Body of pancreas (tissue), 4 donors: Measurements from ENCODE around the gene OR2H1. TPM values are rescaled to one million over a fixed set of nuclear protein-coding genes. Genes with fewer than 3 reads are reported as not detected.

Experiments
- ATAC-seq: fragments of 150-250 bp; one replicate; pipeline ENCODE4 v1.9.1; 2016
- DNase-seq, 4 donors: peaks; one replicate each; pipeline ENCODE4 v3.0.0-alpha.2; 2019
- H3K27ac ChIP-seq, 4 donors: fragments of 200-600 bp; sonication (generic); 1 replicate in 3 of 4; 2 replicates in 1 of 4; pipeline versions ENCODE4 v1.5.1 to v1.6.1; 2016 to 2019; ENCODE audit warnings: mild to moderate bottlenecking in 1 of 4, mixed read lengths in 1 of 4, moderate library complexity in 1 of 4
- H3K27me3 ChIP-seq, 2 donors: fragments of 200-600 bp; sonication (generic); one replicate each; pipeline ENCODE4 v1.6.0; 2016; ENCODE audit warnings: mild to moderate bottlenecking in 1 of 2
- H3K36me3 ChIP-seq, 2 donors: fragments of 200-600 bp; sonication (generic); replicated peaks in 1 of 2; 2 replicates each; pipeline ENCODE4 v1.5.1; 2016; ENCODE audit warnings: low read depth in 2 of 2; ENCODE audit not compliant: insufficient read depth in 1 of 2
- H3K4me1 ChIP-seq: fragments of 200-600 bp; sonication (generic); one replicate; pipeline ENCODE4 v1.6.0; 2016
- H3K4me3 ChIP-seq, 2 donors: fragments of 200-600 bp; sonication (generic); 1 replicate in 1 of 2; 2 replicates in 1 of 2; pipeline ENCODE4 v1.5.1; 2016 to 2019
- H3K9me3 ChIP-seq, 3 donors: fragments of 200-600 bp; sonication (generic); 1 replicate in 2 of 3; 2 replicates in 1 of 3; pipeline ENCODE4 v1.5.1; 2016
- POLR2A ChIP-seq, 3 donors: fragments of 450-650 bp; IDR thresholded peaks; one replicate each; pipeline ENCODE4 v1.6.1; 2016; ENCODE audit warnings: antibody characterized with exemption in 3 of 3, mild to moderate bottlenecking in 2 of 3
- WGBS, 2 donors: methylation state at CpG; one replicate each; pipeline ENCODE4 v1.1.5; 2017; 5-methylcytosine and 5-hydroxymethylcytosine counted together
- intact Hi-C: fragments of 100-400 bp; cut with DNase I; formaldehyde crosslinking; loops from one replicate; pipeline ENCODE4 v1.15.1; 2023
- total RNA-seq, 2 donors: library from RNA; depleted of rRNA; stranded (reverse); fragments of >200 nt; gene quantifications; one replicate each; pipeline ENCODE4 v1.1.0, GENCODE V29; 2016
- TF ChIP-seq, protein P1 (sequence below), 7 experiments: fragments of 450-650 bp in 4 of 7; fragments of 200-600 bp in 3 of 7; sonication (generic) in 3 of 7; IDR thresholded peaks; one replicate each; pipeline ENCODE4 v1.5.1; 2016 to 2019; ENCODE audit warnings: antibody characterized with exemption in 7 of 7

The OR2H1 gene
- total RNA-seq, 2 donors from 2014 or later, result not detected

DNA sequence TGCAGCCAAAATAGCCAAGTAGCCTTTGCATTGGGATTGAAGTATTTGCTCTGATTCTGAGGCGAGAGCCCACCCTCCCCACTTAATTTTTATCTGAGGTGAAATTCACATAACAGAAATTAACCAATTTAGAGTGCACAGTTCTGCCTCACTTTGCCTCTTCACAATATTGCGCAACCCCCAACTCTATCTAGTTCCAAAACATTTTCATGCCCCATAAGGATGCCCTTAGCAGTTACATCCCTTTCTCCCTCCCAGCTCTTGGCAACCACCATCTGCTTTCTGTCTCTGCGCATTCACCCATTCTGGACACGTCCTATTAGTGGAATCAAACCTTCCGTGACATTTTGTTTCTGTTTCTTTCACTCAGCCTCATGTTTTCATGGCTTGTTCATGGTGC, 21.8 kb downstream of the OR2H1 start:
- DNase-seq, result no peak
- Histone ChIP-seq H3K36me3 (no peaks in the 10 kb centered on the region), H3K27me3 (no peaks in the 10 kb centered on the region), H3K9me3 (no peaks in the 10 kb centered on the region), H3K4me1 (no peaks in the 10 kb centered on the region), H3K4me3 (no peak overlapping the region), H3K27ac (no peak overlapping the region)
- WGBS, 2 donors, result 84% methylated on average over 5 of the region's 5 CpGs
- no peak for ATAC-seq
- intact Hi-C loops, result no loop called here
- no peak for TF ChIP-seq POLR2A (IDR thresholded peaks at IDR 0.05)
- TF ChIP-seq, protein P1, sequence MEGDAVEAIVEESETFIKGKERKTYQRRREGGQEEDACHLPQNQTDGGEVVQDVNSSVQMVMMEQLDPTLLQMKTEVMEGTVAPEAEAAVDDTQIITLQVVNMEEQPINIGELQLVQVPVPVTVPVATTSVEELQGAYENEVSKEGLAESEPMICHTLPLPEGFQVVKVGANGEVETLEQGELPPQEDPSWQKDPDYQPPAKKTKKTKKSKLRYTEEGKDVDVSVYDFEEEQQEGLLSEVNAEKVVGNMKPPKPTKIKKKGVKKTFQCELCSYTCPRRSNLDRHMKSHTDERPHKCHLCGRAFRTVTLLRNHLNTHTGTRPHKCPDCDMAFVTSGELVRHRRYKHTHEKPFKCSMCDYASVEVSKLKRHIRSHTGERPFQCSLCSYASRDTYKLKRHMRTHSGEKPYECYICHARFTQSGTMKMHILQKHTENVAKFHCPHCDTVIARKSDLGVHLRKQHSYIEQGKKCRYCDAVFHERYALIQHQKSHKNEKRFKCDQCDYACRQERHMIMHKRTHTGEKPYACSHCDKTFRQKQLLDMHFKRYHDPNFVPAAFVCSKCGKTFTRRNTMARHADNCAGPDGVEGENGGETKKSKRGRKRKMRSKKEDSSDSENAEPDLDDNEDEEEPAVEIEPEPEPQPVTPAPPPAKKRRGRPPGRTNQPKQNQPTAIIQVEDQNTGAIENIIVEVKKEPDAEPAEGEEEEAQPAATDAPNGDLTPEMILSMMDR (IDR thresholded peaks at IDR 0.05), result no peak

DNA sequence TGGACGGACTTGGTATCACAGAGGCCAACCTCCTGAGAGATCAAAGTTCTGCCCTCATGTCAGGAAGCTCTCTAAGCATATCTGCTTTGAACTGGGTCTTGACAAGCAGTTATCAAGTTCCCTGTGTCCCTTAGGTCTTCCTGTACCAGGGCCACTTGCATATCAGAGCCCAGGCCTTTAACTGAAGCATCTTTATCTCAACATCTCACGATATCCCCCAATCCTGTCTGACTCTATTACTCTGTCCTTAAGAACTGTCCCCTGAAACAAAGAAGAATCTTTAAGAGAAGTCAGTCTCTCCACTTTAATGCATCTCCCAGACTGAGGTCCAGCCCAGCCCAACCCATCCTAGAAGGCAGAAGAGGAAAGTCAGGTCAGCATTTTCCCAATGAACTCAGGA, 22.6 kb downstream of the OR2H1 start:
- 64 to 67% methylated on average over 2 of the region's 2 CpGs for WGBS, 2 donors
- no peak for ATAC-seq

DNA sequence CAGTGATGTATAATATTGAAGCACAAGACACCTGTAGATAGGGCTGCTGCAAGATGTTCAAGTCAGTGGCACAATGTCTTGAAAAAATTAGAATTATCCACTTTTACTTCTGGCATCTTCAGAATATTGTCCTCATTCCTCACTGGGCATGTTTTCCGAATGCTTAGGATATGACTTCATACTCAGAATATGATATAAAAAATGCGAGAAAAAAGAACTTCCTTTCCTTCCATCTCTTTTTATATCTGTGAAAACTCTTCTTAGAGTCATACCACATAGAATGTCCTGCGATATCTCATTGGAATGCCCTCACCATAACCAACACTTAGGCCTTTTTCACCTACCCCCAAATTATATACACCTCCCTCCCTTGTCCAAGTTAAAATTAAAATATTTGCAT, 26.2 kb downstream of the OR2H1 start:
- intact Hi-C loops, result no loop called here
- DNase-seq (no peak), ATAC-seq (no peak)
- WGBS, 2 donors, result 83 to 89% methylated on average over 3 of the region's 3 CpGs
- no peak for TF ChIP-seq POLR2A (IDR thresholded peaks at IDR 0.05)
- TF ChIP-seq, protein P1 (IDR thresholded peaks at IDR 0.05), result no peak
- Histone ChIP-seq H3K4me1 (no peaks in the 10 kb centered on the region), H3K9me3 (no peaks in the 10 kb centered on the region), H3K27ac (no peak overlapping the region), H3K4me3 (no peak overlapping the region), H3K27me3 (no peaks in the 10 kb centered on the region), H3K36me3 (no peaks in the 10 kb centered on the region)

More for the DNA sequence above, 22.6 kb downstream of the OR2H1 start:
- H3K4me3 ChIP-seq, result no peak overlapping the region
- no peaks in the 10 kb centered on the region for H3K36me3 ChIP-seq
- DNase-seq, result no peak
- no peaks in the 10 kb centered on the region for H3K27me3 ChIP-seq
- H3K4me1 ChIP-seq, result no peaks in the 10 kb centered on the region
- H3K9me3 ChIP-seq, result no peaks in the 10 kb centered on the region
- H3K27ac ChIP-seq, result no peak overlapping the region
- TF ChIP-seq, protein P1 (IDR thresholded peaks at IDR 0.05), result no peak
- no peak for TF ChIP-seq POLR2A (IDR thresholded peaks at IDR 0.05)
- intact Hi-C loops, result no loop called here

DNA sequence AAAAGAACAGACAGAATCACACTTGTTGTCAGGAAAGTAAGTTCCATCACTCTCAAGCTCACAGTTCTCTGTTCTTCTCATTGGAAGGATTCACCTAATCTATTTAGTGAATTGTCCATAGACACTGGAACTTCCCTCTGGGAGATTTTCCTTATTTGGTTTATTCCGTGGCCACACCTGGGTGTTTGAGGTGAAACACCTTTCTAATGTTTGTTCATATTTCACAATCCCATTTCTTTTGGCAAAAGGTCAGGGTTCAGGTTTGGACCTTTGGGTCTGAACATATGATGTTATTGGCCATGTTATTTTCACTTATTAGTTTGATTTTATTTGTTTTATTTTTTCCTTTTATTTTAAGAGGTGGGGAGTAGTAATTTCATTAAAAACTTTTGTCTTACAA, 26.8 kb downstream of the OR2H1 start:
- 21 to 39% methylated on average over 1 of the region's 1 CpG for WGBS, 2 donors
- TF ChIP-seq, protein P1 (IDR thresholded peaks at IDR 0.05), result no peak
- TF ChIP-seq POLR2A (IDR thresholded peaks at IDR 0.05), result no peak
- Histone ChIP-seq H3K36me3 (no peaks in the 10 kb centered on the region), H3K9me3 (no peaks in the 10 kb centered on the region), H3K4me3 (no peak overlapping the region), H3K27ac (no peak overlapping the region), H3K4me1 (no peaks in the 10 kb centered on the region), H3K27me3 (no peaks in the 10 kb centered on the region)
- DNase-seq, result no peak
- intact Hi-C loops, result no loop called here
- no peak for ATAC-seq

DNA sequence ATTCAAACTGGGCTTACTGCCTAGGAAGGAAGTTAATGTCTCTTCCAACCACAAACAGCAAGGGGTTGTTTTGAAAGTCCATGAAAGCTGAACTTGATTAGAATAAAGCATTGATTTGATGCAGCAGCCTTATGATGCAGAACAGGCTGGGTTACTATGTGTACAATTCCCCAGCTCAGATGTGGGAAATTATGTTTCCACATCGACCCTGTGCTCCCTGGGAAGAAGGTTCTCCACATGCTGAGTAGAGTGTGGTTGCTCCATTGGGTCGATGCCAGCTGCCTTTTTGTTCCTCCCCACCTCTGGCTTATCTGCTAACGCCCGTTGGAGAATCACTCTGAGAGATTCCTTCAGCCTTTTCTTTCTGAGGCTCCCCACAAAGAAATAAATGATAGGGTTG, 29.6 kb downstream of the OR2H1 start:
- DNase-seq (no peak), ATAC-seq (no peak)
- no peak overlapping the region for H3K27ac ChIP-seq
- intact Hi-C loops, result no loop called here
- H3K9me3 ChIP-seq, result no peaks in the 10 kb centered on the region
- 50 to 52% methylated on average over 4 of the region's 4 CpGs for WGBS, 2 donors
- TF ChIP-seq, protein P1 (IDR thresholded peaks at IDR 0.05), result no peak
- no peak for TF ChIP-seq POLR2A (IDR thresholded peaks at IDR 0.05)
- no peak overlapping the region for H3K4me3 ChIP-seq
- no peaks in the 10 kb centered on the region for H3K27me3 ChIP-seq
- H3K36me3 ChIP-seq, result no peaks in the 10 kb centered on the region
- H3K4me1 ChIP-seq, result no peaks in the 10 kb centered on the region
